ENCODE data around the gene TMC7.
"Not testable (repeated sequence)": the region's sequence is repeated elsewhere in the genome, so short reads cannot be mapped to it uniquely, and the experiment has no call there.

- not testable (repeated sequence) for TF ChIP-seq CTCF, POLR2A (IDR thresholded peaks at IDR 0.05)
These were observed 12.8 kb downstream of the TMC7 start for GRCh38 chr16:18996536-18996935.

All from esophagus squamous epithelium (tissue), 4 donors.